OCI-LY7 (cell line): Measurements from ENCODE around the gene BLVRB. TPM values are rescaled to one million over a fixed set of nuclear protein-coding genes. Genes with fewer than 3 reads are reported as not detected.

ENCODE experiments used
- BruUV-seq: library from RNA; stranded (reverse); fragments of 400-500 nt; replicated peaks from 2 replicates; lab custom pipeline; 2021; lab: Mats Ljungman, UMichigan
- CTCF ChIA-PET: fragments of 300-600 bp; sonication (Branson Sonifier 250); formaldehyde crosslinking; loops from one replicate; lab custom pipeline; 2022; ENCODE audit warnings: antibody characterized with exemption; ENCODE audit not compliant: unreplicated experiment; lab: Charles Lee
- POLR2A ChIA-PET: fragments of 300-600 bp; sonication (Branson Sonifier 250); formaldehyde crosslinking; loops from one replicate; lab custom pipeline; 2022; ENCODE audit warnings: antibody characterized with exemption; lab: Charles Lee
- DNase-seq: peaks from one replicate; pipeline ENCODE4 v3.0.0-alpha.2; 2015; ENCODE audit warnings: low spot score
- H2AFZ ChIP-seq: fragments of 200-600 bp; sonication (generic), shearing (Covaris generic); 2 replicates; pipeline ENCODE4 v1.6.1; 2014; ENCODE audit warnings: mild to moderate bottlenecking, antibody characterized with exemption, low read length, moderate library complexity
- H3K27ac ChIP-seq: fragments of 200-600 bp; sonication (generic); 2 replicates; pipeline ENCODE4 v1.5.1; 2014; ENCODE audit warnings: mixed run types, low read depth, mild to moderate bottlenecking, moderate library complexity, low read length, inconsistent platforms; ENCODE audit not compliant: poor library complexity, severe bottlenecking
- H3K36me3 ChIP-seq: fragments of 200-600 bp; sonication (generic); 2 replicates; pipeline ENCODE4 v1.6.1; 2014; ENCODE audit warnings: mild to moderate bottlenecking, antibody characterized with exemption, low read length, moderate library complexity, mixed read lengths; ENCODE audit not compliant: insufficient read depth
- H3K4me1 ChIP-seq: fragments of 200-600 bp; sonication (generic); 2 replicates; pipeline ENCODE4 v1.5.1; 2014; ENCODE audit warnings: mild to moderate bottlenecking, low read length; ENCODE audit not compliant: insufficient read depth, poor library complexity, severe bottlenecking
- H3K4me2 ChIP-seq: fragments of 200-600 bp; sonication (generic); 2 replicates; pipeline ENCODE4 v1.6.1; 2014; ENCODE audit warnings: mild to moderate bottlenecking, low read length
- H3K4me3 ChIP-seq: fragments of 200-600 bp; sonication (generic); 2 replicates; pipeline ENCODE4 v1.5.1; 2014; ENCODE audit warnings: mild to moderate bottlenecking, low read depth, low read length; ENCODE audit not compliant: poor library complexity, severe bottlenecking
- H3K79me2 ChIP-seq: fragments of 200-600 bp; sonication (generic); 2 replicates; pipeline ENCODE4 v1.6.1; 2016; ENCODE audit warnings: low read depth, mild to moderate bottlenecking, low read length, moderate library complexity, mixed read lengths; ENCODE audit not compliant: insufficient read depth
- H3K9me2 ChIP-seq: fragments of 200-600 bp; sonication (generic); 2 replicates; pipeline ENCODE4 v1.6.1; 2016; ENCODE audit warnings: mild to moderate bottlenecking, low read length, mixed read lengths; ENCODE audit not compliant: insufficient read depth
- H3K9me3 ChIP-seq: fragments of 200-600 bp; sonication (generic); 2 replicates; pipeline ENCODE4 v1.6.1; 2014; ENCODE audit warnings: mild to moderate bottlenecking, mixed run types, low read length, mixed read lengths
- H4K20me1 ChIP-seq: fragments of 200-600 bp; sonication (generic); 2 replicates; pipeline ENCODE4 v1.6.1; 2014; ENCODE audit warnings: mild to moderate bottlenecking, antibody characterized with exemption, low read length, moderate library complexity, mixed read lengths; ENCODE audit not compliant: insufficient read depth
- EZH2phosphoT487 ChIP-seq: fragments of 200-600 bp; sonication (generic); IDR thresholded peaks from 2 replicates; pipeline ENCODE4 v1.6.1; 2018; ENCODE audit warnings: low read depth, borderline replicate concordance, mild to moderate bottlenecking, mixed run types, antibody characterized with exemption, low read length, moderate library complexity, mixed read lengths
- intact Hi-C: fragments of 100-400 bp; cut with micrococcal nuclease; formaldehyde crosslinking; loops from one replicate; pipeline ENCODE4 v1.10.0; 2022; ENCODE audit not compliant: unreplicated experiment
- total RNA-seq, 2 experiments: library from RNA; depleted of rRNA in 1 of 2; stranded (reverse); fragments of >200 nt in 1 of 2; shearing (Covaris generic) in 1 of 2; gene quantifications; 2 replicates each; pipeline ENCODE4 v1.2.3, GENCODE V29; 2014 to 2022
- TF ChIP-seq, protein P1 (sequence below): fragments of 200-600 bp; sonication (generic); conservative IDR thresholded peaks from 2 replicates; pipeline ENCODE4 v1.5.1; 2014; ENCODE audit warnings: mild to moderate bottlenecking, antibody characterized with exemption, low read length, moderate library complexity, mixed read lengths

BLVRB gene
- total RNA-seq, 2 experiments from 2014 or later, result 45.0 to 48.5 TPM

- Histone ChIP-seq H3K79me2 (peaks cover 11% of the 10 kb centered on the region; the same call in 1 of the 2 replicates), H3K36me3 (peaks cover 10% of the 10 kb centered on the region; the same call in 1 of the 2 replicates), H3K4me2 (no peak overlapping the region), H3K4me3 (no peak overlapping the region), H4K20me1 (no peaks in the 10 kb centered on the region), H3K27ac (no peak overlapping the region), H3K4me1 (peaks cover 20% of the 10 kb centered on the region), H2AFZ (no peak overlapping the region), H3K9me3 (no peaks in the 10 kb centered on the region), H3K9me2 (no peaks in the 10 kb centered on the region)
- BruUV-seq, result no TSS peak
- DNase-seq, result no peak
- ChIA-PET POLR2A (interaction anchor here (1.1 to 2.2 kb wide), 2 partner anchors 12 to 19 kb away, joined by 7 to 8 read pairs; no protein-coding TSS in a partner anchor), CTCF (interaction anchor here (1.8 kb wide), 1 partner anchor 13 kb away, joined by 5 read pairs; no protein-coding TSS in a partner anchor)
- intact Hi-C loops, result loop anchor here (10.0 kb wide), 1 partner anchor 139 kb away; the partner anchor contains the start of gene AKT2
- TF ChIP-seq EZH2phosphoT487, result no peak
- TF ChIP-seq, protein P1, sequence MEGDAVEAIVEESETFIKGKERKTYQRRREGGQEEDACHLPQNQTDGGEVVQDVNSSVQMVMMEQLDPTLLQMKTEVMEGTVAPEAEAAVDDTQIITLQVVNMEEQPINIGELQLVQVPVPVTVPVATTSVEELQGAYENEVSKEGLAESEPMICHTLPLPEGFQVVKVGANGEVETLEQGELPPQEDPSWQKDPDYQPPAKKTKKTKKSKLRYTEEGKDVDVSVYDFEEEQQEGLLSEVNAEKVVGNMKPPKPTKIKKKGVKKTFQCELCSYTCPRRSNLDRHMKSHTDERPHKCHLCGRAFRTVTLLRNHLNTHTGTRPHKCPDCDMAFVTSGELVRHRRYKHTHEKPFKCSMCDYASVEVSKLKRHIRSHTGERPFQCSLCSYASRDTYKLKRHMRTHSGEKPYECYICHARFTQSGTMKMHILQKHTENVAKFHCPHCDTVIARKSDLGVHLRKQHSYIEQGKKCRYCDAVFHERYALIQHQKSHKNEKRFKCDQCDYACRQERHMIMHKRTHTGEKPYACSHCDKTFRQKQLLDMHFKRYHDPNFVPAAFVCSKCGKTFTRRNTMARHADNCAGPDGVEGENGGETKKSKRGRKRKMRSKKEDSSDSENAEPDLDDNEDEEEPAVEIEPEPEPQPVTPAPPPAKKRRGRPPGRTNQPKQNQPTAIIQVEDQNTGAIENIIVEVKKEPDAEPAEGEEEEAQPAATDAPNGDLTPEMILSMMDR, result no peak
Measured at GRCh38 chr19:40423938-40424337, 41.6 kb downstream of the BLVRB start.

DNA sequence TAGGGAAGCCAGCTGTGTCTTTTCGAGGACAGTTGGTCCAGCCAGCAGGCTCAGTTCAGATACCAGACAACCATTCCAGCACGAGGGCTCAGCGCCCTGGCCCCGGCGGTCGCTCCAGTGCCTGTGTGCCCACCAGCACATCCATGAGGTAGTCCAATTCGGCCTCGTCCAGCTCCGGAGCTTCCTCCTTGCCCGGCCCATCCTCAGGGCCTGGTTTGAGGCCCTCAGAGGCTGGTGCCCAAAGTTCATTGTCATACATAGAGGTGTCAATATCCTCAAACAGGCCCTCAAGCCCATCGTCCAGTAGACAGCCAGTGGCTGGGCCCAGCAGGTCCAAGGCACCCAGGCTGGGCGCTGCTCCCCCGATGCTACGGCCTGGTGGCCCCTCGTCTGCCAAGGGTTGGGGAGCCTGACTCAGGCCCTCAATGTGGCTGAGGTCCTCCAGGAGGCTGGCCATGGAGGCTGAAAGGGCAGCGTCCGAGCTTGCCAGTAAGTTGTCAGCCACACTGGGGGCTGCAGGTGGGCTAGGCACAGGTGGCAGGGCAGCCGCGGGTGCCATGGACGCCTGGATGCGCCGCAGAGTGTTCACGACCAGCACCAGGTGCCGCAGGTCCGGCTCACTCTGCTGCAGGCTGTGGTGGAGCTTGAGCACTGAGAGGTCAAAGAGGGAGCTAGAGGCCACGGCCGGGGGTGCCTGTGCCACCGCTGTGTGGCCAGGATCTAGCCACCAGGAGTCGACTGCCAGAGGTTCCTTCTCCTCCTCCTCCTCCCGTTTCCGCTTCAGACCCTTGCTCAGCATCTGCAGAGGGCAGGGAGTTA lies 42.6 kb downstream of the BLVRB start:
- no peak for DNase-seq
- Histone ChIP-seq H4K20me1 (no peaks in the 10 kb centered on the region), H3K4me2 (no peak overlapping the region), H3K27ac (no peak overlapping the region), H3K4me3 (no peak overlapping the region), H3K36me3 (peaks cover 10% of the 10 kb centered on the region; the same call in 1 of the 2 replicates), H3K9me2 (no peaks in the 10 kb centered on the region), H3K79me2 (peaks cover 11% of the 10 kb centered on the region; the same call in 1 of the 2 replicates), H3K4me1 (peaks cover 20% of the 10 kb centered on the region), H3K9me3 (no peaks in the 10 kb centered on the region), H2AFZ (no peak overlapping the region)
- CTCF ChIA-PET, result interaction anchor here (0.5 kb wide), 1 partner anchor 9 kb away, joined by 3 read pairs; no protein-coding TSS in a partner anchor
- TF ChIP-seq, protein P1, result no peak
- POLR2A ChIA-PET, result interaction anchor here (2.2 kb wide), 1 partner anchor 20 kb away, joined by 8 read pairs; no protein-coding TSS in a partner anchor
- intact Hi-C loops, result loop anchor here (10.0 kb wide), 1 partner anchor 138 kb away; the partner anchor contains the start of gene AKT2
- BruUV-seq, result no TSS peak
